HepG2 (cell line): ENCODE measurements around the gene THOC1. TPM values are rescaled to one million over a fixed set of nuclear protein-coding genes. Genes with fewer than 3 reads are reported as not detected.

Experiments used
- DNMT1 ChIP-seq: sonication (generic); formaldehyde crosslinking; IDR thresholded peaks from 2 replicates; pipeline ENCODE4 v1.5.1; 2020; ENCODE audit warnings: mild to moderate bottlenecking, missing genetic modification reagents
- ELF3 ChIP-seq: IDR thresholded peaks from 2 replicates; pipeline ENCODE4 v1.6.1; 2016; ENCODE audit warnings: missing genetic modification reagents, missing compliant biosample characterization
- GABPA ChIP-seq, 2 experiments: IDR thresholded peaks; 2 replicates each; pipeline ENCODE4 v1.6.1; 2011 to 2016; ENCODE audit warnings: low read depth in 2 of 2, low read length in 1 of 2, missing biosample characterization in 1 of 2, missing genetic modification characterization in 1 of 2
- MXD3 ChIP-seq: IDR thresholded peaks from 2 replicates; pipeline ENCODE4 v1.6.1; 2016; ENCODE audit warnings: mild to moderate bottlenecking, missing biosample characterization, missing genetic modification reagents
- PREB ChIP-seq: sonication (generic); formaldehyde crosslinking; IDR thresholded peaks from 2 replicates; pipeline ENCODE4 v1.4.0; 2020; ENCODE audit warnings: missing genetic modification reagents
- PRMT3 ChIP-seq: sonication (generic); formaldehyde crosslinking; IDR thresholded peaks from 2 replicates; pipeline ENCODE4 v1.8.1; 2022; ENCODE audit warnings: low read depth, mild to moderate bottlenecking, moderate library complexity, missing genetic modification reagents, borderline replicate concordance
- SRY ChIP-seq: sonication (generic); formaldehyde crosslinking; IDR thresholded peaks from 2 replicates; pipeline ENCODE4 v1.8.0; 2022; ENCODE audit warnings: mild to moderate bottlenecking, missing genetic modification reagents
- STAG1 ChIP-seq: sonication (generic); formaldehyde crosslinking; IDR thresholded peaks from 2 replicates; pipeline ENCODE4 v1.4.0; 2020; ENCODE audit warnings: missing genetic modification reagents
- ZBED4 ChIP-seq: sonication (generic); formaldehyde crosslinking; IDR thresholded peaks from 2 replicates; pipeline ENCODE4 v1.4.0; 2020; ENCODE audit warnings: missing genetic modification reagents, borderline replicate concordance
- ZNF547 ChIP-seq: sonication (generic); formaldehyde crosslinking; IDR thresholded peaks from 2 replicates; pipeline ENCODE4 v1.5.1; 2020; ENCODE audit warnings: mild to moderate bottlenecking, missing genetic modification reagents
- ZNF724P ChIP-seq: sonication (generic); formaldehyde crosslinking; IDR thresholded peaks from 2 replicates; pipeline ENCODE4 v1.8.0; 2022; ENCODE audit warnings: missing genetic modification reagents, borderline replicate concordance
- polyA plus RNA-seq, 8 experiments: library from polyadenylated mRNA; depleted of rRNA in 3 of 8; stranded (reverse) in 7 of 8; unstranded in 1 of 8; fragments of >200 nt; fragmentation: Illumina TruSeq in 4 of 8; extraction: Trizol in 4 of 8; gene quantifications; 2 replicates each; pipeline versions ENCODE4 v1.2.1 to v1.2.3, GENCODE V29; 2011 to 2016; ENCODE audit warnings: low read depth in 4 of 8, missing spikeins in 1 of 8, mixed read lengths in 1 of 8; ENCODE audit not compliant: insufficient read depth in 1 of 8
- total RNA-seq, 5 experiments: library from RNA; depleted of rRNA; stranded (reverse); fragments of >200 nt; fragmentation: Illumina TruSeq; extraction: Trizol; gene quantifications; 2 replicates each; pipeline ENCODE4 v1.2.3, GENCODE V29; 2016; ENCODE audit warnings: low read depth in 1 of 5
- TF ChIP-seq, protein P1 (sequence below): sonication (generic); formaldehyde crosslinking; IDR thresholded peaks from 2 replicates; pipeline ENCODE4 v1.8.0; 2022; ENCODE audit warnings: mild to moderate bottlenecking, missing genetic modification reagents
- TF ChIP-seq, protein P2 (sequence below): IDR thresholded peaks from 2 replicates; pipeline ENCODE4 v1.6.1; 2018; ENCODE audit warnings: missing genetic modification reagents, mild to moderate bottlenecking, missing compliant biosample characterization
- TF ChIP-seq, protein P3 (sequence below): sonication (generic); formaldehyde crosslinking; IDR thresholded peaks from 2 replicates; pipeline ENCODE4 v1.8.1; 2023; ENCODE audit warnings: mild to moderate bottlenecking, missing genetic modification reagents
- TF ChIP-seq, protein P4 (sequence below): sonication (generic); formaldehyde crosslinking; IDR thresholded peaks from 2 replicates; pipeline ENCODE4 v1.4.0; 2020; ENCODE audit warnings: missing genetic modification reagents, mild to moderate bottlenecking, borderline replicate concordance

Gene THOC1
- total and polyA plus RNA-seq, 2 of the 13 experiments (the other 11 are each of a cell fraction or from before 2014, with no cell fraction given) = 40.6 to 56.7 TPM

DNA sequence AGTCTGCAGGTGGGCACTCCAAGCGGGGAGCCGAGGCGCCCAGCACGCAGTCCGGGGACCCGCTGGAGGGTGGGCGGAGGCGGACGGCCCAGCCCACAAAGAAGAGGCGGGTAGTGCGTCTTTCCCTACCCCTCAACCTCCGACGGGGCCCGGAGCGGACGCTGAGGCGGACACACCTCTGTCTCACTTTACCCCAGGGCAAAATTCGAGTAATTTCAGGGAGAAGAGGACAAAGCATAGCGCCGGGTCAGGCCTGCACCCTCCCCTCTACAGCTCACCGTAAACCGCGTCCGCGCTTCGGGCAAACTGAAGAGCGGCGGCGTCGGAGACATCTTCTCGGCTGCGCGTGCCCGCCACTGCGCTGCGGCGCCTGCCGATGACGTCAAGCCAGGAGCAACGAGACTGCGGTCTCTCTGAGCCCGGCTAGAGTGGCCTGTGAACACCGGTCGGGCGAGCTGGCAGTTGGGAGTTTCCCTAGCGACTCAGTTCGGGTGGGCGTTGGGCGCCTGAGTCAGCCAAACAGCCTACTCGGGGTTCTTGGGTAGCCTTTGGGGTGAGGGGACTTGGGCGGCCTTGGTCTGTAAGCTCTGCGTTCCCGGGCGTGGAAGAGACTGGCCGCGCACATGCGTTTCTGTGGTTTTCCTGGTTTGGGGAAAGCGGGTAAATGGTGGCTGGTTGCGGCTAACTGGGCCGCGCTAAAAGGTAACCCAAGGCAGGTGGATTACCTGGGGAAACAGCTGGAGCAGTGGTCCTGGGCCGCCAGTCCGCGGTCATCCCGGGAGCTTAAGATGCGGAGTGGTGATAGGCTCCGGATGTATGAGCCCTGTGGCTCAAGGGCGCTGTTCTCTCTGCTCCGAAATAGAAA, at the start of gene THOC1 (continued):
- TF ChIP-seq, protein P1, sequence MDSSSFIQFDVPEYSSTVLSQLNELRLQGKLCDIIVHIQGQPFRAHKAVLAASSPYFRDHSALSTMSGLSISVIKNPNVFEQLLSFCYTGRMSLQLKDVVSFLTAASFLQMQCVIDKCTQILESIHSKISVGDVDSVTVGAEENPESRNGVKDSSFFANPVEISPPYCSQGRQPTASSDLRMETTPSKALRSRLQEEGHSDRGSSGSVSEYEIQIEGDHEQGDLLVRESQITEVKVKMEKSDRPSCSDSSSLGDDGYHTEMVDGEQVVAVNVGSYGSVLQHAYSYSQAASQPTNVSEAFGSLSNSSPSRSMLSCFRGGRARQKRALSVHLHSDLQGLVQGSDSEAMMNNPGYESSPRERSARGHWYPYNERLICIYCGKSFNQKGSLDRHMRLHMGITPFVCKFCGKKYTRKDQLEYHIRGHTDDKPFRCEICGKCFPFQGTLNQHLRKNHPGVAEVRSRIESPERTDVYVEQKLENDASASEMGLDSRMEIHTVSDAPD = 0 out of 2 replicates have a peak, but pooled peaks have one; percentile 20
- TF ChIP-seq PRMT3 (CRISPR knock-in tag) = no peak
- TF ChIP-seq MXD3 (CRISPR knock-in tag) = peak; percentile 81; the same call in 1 of the 2 replicates
- TF ChIP-seq, protein P2, sequence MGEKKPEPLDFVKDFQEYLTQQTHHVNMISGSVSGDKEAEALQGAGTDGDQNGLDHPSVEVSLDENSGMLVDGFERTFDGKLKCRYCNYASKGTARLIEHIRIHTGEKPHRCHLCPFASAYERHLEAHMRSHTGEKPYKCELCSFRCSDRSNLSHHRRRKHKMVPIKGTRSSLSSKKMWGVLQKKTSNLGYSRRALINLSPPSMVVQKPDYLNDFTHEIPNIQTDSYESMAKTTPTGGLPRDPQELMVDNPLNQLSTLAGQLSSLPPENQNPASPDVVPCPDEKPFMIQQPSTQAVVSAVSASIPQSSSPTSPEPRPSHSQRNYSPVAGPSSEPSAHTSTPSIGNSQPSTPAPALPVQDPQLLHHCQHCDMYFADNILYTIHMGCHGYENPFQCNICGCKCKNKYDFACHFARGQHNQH = peak; percentile 97
- no peak for TF ChIP-seq STAG1 (CRISPR knock-in tag)
- TF ChIP-seq DNMT1 (CRISPR knock-in tag) = no peak
- 0 out of 2 replicates have a peak, but pooled peaks have one; percentile 71 for TF ChIP-seq ZNF724P (CRISPR knock-in tag)
- TF ChIP-seq, protein P3, sequence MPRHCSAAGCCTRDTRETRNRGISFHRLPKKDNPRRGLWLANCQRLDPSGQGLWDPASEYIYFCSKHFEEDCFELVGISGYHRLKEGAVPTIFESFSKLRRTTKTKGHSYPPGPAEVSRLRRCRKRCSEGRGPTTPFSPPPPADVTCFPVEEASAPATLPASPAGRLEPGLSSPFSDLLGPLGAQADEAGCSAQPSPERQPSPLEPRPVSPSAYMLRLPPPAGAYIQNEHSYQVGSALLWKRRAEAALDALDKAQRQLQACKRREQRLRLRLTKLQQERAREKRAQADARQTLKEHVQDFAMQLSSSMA (CRISPR knock-in tag) = no peak
- no peak for TF ChIP-seq GABPA (IDR thresholded peaks at IDR 0.05; ENCODE audit: low read depth, low read length)
- TF ChIP-seq GABPA (CRISPR knock-in tag; IDR thresholded peaks at IDR 0.05; ENCODE audit: low read depth) = peak; percentile 72
- TF ChIP-seq ZBED4 (CRISPR knock-in tag) = peak; percentile 80; the same call in 1 of the 2 replicates
- TF ChIP-seq, protein P4, sequence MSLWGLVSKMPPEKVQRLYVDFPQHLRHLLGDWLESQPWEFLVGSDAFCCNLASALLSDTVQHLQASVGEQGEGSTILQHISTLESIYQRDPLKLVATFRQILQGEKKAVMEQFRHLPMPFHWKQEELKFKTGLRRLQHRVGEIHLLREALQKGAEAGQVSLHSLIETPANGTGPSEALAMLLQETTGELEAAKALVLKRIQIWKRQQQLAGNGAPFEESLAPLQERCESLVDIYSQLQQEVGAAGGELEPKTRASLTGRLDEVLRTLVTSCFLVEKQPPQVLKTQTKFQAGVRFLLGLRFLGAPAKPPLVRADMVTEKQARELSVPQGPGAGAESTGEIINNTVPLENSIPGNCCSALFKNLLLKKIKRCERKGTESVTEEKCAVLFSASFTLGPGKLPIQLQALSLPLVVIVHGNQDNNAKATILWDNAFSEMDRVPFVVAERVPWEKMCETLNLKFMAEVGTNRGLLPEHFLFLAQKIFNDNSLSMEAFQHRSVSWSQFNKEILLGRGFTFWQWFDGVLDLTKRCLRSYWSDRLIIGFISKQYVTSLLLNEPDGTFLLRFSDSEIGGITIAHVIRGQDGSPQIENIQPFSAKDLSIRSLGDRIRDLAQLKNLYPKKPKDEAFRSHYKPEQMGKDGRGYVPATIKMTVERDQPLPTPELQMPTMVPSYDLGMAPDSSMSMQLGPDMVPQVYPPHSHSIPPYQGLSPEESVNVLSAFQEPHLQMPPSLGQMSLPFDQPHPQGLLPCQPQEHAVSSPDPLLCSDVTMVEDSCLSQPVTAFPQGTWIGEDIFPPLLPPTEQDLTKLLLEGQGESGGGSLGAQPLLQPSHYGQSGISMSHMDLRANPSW (CRISPR knock-in tag) = peak; percentile 85; the same call in 1 of the 2 replicates
- TF ChIP-seq PREB = 0 out of 2 replicates have a peak, but pooled peaks have one; percentile 22
- TF ChIP-seq ELF3 (CRISPR knock-in tag) = peak; percentile 62; the same call in 1 of the 2 replicates
- TF ChIP-seq SRY (CRISPR knock-in tag) = no peak; the same call in 1 of the 2 replicates
- peak; percentile 90 for TF ChIP-seq ZNF547 (CRISPR knock-in tag)
